GM18508 (cell line): ENCODE data around the gene MAP3K2.
"Not testable (repeated sequence)": the region's sequence is repeated elsewhere in the genome, so short reads cannot be mapped to it uniquely, and the experiment has no call there.

Experiments used
- ATAC-seq: cut with Tn5 transposase; IDR thresholded peaks from one replicate; pipeline ENCODE4 v1.9.1; 2021; ENCODE audit warnings: moderate number of reproducible peaks; ENCODE audit not compliant: insufficient read depth, unreplicated experiment

Gene MAP3K2

GRCh38 chr2:127421116-127421800, 33.5 kb upstream of the MAP3K2 start:
- no peak for ATAC-seq

GRCh38 chr2:127420039-127420864, 32.5 kb upstream of the MAP3K2 start:
- no peak for ATAC-seq

GRCh38 chr2:127419448-127420038, 31.8 kb upstream of the MAP3K2 start:
- ATAC-seq, result no peak

- no peak for ATAC-seq
Observed at GRCh38 chr2:127419112-127419430, 31.3 kb upstream of the MAP3K2 start.

- no peak for ATAC-seq
Observed at GRCh38 chr2:127418300-127419111, 30.7 kb upstream of the MAP3K2 start, which contains the start of gene PROC. PROC (plus strand) TSS chr2:127418427; CDS start chr2:127419943, 1,516 bp downstream.

- ATAC-seq, result no peak
Observed at GRCh38 chr2:127417406-127417805, 29.6 kb upstream of the MAP3K2 start.

- ATAC-seq, result peak; percentile 10
Observed at GRCh38 chr2:127416506-127417001, 28.8 kb upstream of the MAP3K2 start.

- ATAC-seq, result peak; percentile 53
Observed at GRCh38 chr2:127415593-127416505, 28.1 kb upstream of the MAP3K2 start.

- ATAC-seq, result no peak
Observed at GRCh38 chr2:127414638-127415592, 27.1 kb upstream of the MAP3K2 start.

GRCh38 chr2:127413782-127414637, 26.2 kb upstream of the MAP3K2 start:
- no peak for ATAC-seq

GRCh38 chr2:127413200-127413599, 25.4 kb upstream of the MAP3K2 start:
- no peak for ATAC-seq

- ATAC-seq, result no peak
Observed at GRCh38 chr2:127411653-127412369, 24.0 kb upstream of the MAP3K2 start.

GRCh38 chr2:127410871-127411652, 23.3 kb upstream of the MAP3K2 start:
- peak; percentile 71 for ATAC-seq

GRCh38 chr2:127409716-127410115, 21.9 kb upstream of the MAP3K2 start:
- not testable (repeated sequence) for ATAC-seq

- ATAC-seq, result no peak
Observed at GRCh38 chr2:127408807-127409099, 21.0 kb upstream of the MAP3K2 start.
